H1 (cell line): ENCODE measurements around the gene KDM6A. TPM values are rescaled to one million over a fixed set of nuclear protein-coding genes. Genes with fewer than 3 reads are reported as not detected.

ENCODE experiments used
- CTCF ChIA-PET: fragments of 300-600 bp; sonication (Branson Sonifier 250); formaldehyde crosslinking; loops from one replicate; lab custom pipeline; 2021; ENCODE audit not compliant: partially characterized antibody; lab: Charles Lee
- POLR2A ChIA-PET: fragments of 300-600 bp; sonication (Branson Sonifier 250); formaldehyde crosslinking; loops from one replicate; lab custom pipeline; 2021; ENCODE audit warnings: inconsistent platforms; ENCODE audit not compliant: partially characterized antibody; lab: Charles Lee
- DNase-seq, 2 experiments: peaks; one replicate each; pipeline versions ENCODE4 v3.0.0 to v3.0.0-alpha.2; 2010 to 2022; ENCODE audit warnings: low spot score in 2 of 2, low read depth in 1 of 2, mixed read lengths in 1 of 2
- FAIRE-seq: peaks from 2 replicates; lab custom pipeline; 2011; peaks lifted over from hg19 to GRCh38; lab: Jason Lieb, UNC
- H2AFZ ChIP-seq: 2 replicates; pipeline ENCODE4 v1.8.1; 2012; ENCODE audit warnings: low read length, inconsistent platforms
- H2AK5ac ChIP-seq: 2 replicates; pipeline ENCODE4 v1.6.1; 2013; ENCODE audit warnings: low read depth, low read length
- H2BK120ac ChIP-seq: replicated peaks from 2 replicates; pipeline ENCODE3; 2013; ENCODE audit warnings: low read depth, low read length, inconsistent platforms
- H2BK12ac ChIP-seq: 2 replicates; pipeline ENCODE4 v1.6.1; 2013; ENCODE audit warnings: low read depth, low read length
- H2BK15ac ChIP-seq: 2 replicates; pipeline ENCODE4 v1.6.1; 2013; ENCODE audit warnings: low read length
- H2BK20ac ChIP-seq: 2 replicates; pipeline ENCODE4 v1.6.1; 2013; ENCODE audit warnings: low read length
- H2BK5ac ChIP-seq: 2 replicates; pipeline ENCODE4 v1.6.1; 2013; ENCODE audit warnings: low read depth, low read length
- H3K14ac ChIP-seq: 2 replicates; pipeline ENCODE4 v1.6.1; 2013; ENCODE audit warnings: inconsistent platforms; ENCODE audit not compliant: insufficient read length
- H3K18ac ChIP-seq: 2 replicates; pipeline ENCODE4 v1.6.1; 2013; ENCODE audit warnings: low read length; ENCODE audit errors: extremely low read depth
- H3K23ac ChIP-seq: 2 replicates; pipeline ENCODE4 v1.6.1; 2013; ENCODE audit warnings: inconsistent platforms; ENCODE audit not compliant: insufficient read length
- H3K23me2 ChIP-seq: 2 replicates; pipeline ENCODE4 v1.6.1; 2013; ENCODE audit warnings: low read depth, low read length
- H3K27ac ChIP-seq: 2 replicates; pipeline ENCODE4 v1.6.1; 2011; ENCODE audit warnings: low read depth, low read length, inconsistent platforms
- H3K27me3 ChIP-seq, 4 experiments: replicated peaks in 1 of 4; 1 replicate in 1 of 4; 2 replicates in 3 of 4; pipeline versions ENCODE4 v1.6.1 to v1.8.1; 2011 to 2013; ENCODE audit warnings: low read length in 3 of 4, mild to moderate bottlenecking in 3 of 4, inconsistent platforms in 2 of 4, mixed read lengths in 2 of 4, moderate library complexity in 1 of 4; ENCODE audit not compliant: control insufficient read depth in 3 of 4, insufficient read depth in 3 of 4; ENCODE audit errors: extremely low read depth in 1 of 4
- H3K36me3 ChIP-seq, 4 experiments: 2 replicates each; pipeline versions ENCODE4 v1.6.1 to v1.8.1; 2011 to 2013; ENCODE audit warnings: mild to moderate bottlenecking in 4 of 4, low read length in 3 of 4, moderate library complexity in 2 of 4, control low read depth in 1 of 4, inconsistent platforms in 1 of 4; ENCODE audit not compliant: insufficient read depth in 4 of 4, control insufficient read depth in 2 of 4
- H3K4ac ChIP-seq: replicated peaks from 2 replicates; pipeline ENCODE3; 2013; ENCODE audit warnings: low read length, low read depth, mixed read lengths, inconsistent platforms; ENCODE audit not compliant: insufficient read length
- H3K4me1 ChIP-seq, 4 experiments: replicated peaks in 1 of 4; 1 replicate in 1 of 4; 2 replicates in 3 of 4; pipeline versions ENCODE4 v1.6.1 to v1.8.1; 2011 to 2013; ENCODE audit warnings: low read length in 3 of 4, inconsistent platforms in 2 of 4, mixed read lengths in 1 of 4; ENCODE audit not compliant: insufficient read depth in 4 of 4, control insufficient read depth in 3 of 4
- H3K4me2 ChIP-seq, 2 experiments: 2 replicates each; pipeline versions ENCODE4 v1.6.1 to v1.8.1; 2011 to 2013; ENCODE audit warnings: low read depth in 2 of 2, low read length in 2 of 2, control low read depth in 1 of 2, inconsistent platforms in 1 of 2, mild to moderate bottlenecking in 1 of 2; ENCODE audit not compliant: insufficient read depth in 1 of 2
- H3K4me3 ChIP-seq, 4 experiments: fragments of 200-600, 300-600 bp in 1 of 4; sonication (generic), shearing (Covaris generic), sonication (Bioruptor Twin) in 1 of 4; 2 replicates each; pipeline versions ENCODE4 v1.5.1 to v1.8.1; 2011 to 2016; ENCODE audit warnings: low read length in 4 of 4, low read depth in 3 of 4, control low read depth in 2 of 4, inconsistent platforms in 2 of 4, mild to moderate bottlenecking in 2 of 4, mixed read lengths in 1 of 4, moderate library complexity in 1 of 4; ENCODE audit not compliant: insufficient read depth in 2 of 4; ENCODE audit errors: extremely low read depth in 1 of 4
- H3K56ac ChIP-seq: replicated peaks from 2 replicates; pipeline ENCODE3; 2013; ENCODE audit warnings: low read depth, mild to moderate bottlenecking, mixed read lengths, low read length, inconsistent platforms; ENCODE audit not compliant: insufficient read length
- H3K79me1 ChIP-seq: 2 replicates; pipeline ENCODE4 v1.6.1; 2013; ENCODE audit warnings: low read depth, low read length, control low read depth
- H3K79me2 ChIP-seq, 2 experiments: 2 replicates each; pipeline versions ENCODE4 v1.6.1 to v1.8.1; 2012 to 2013; ENCODE audit warnings: low read length in 2 of 2, mild to moderate bottlenecking in 2 of 2, inconsistent platforms in 1 of 2; ENCODE audit not compliant: insufficient read depth in 2 of 2, control insufficient read depth in 1 of 2
- H3K9ac ChIP-seq, 4 experiments: replicated peaks in 1 of 4; 1 replicate in 1 of 4; 2 replicates in 3 of 4; pipeline versions ENCODE4 v1.6.1 to v1.8.1; 2011 to 2013; ENCODE audit warnings: low read depth in 3 of 4, low read length in 3 of 4, control low read depth in 2 of 4, mild to moderate bottlenecking in 2 of 4, moderate library complexity in 2 of 4, inconsistent platforms in 1 of 4; ENCODE audit errors: extremely low read depth in 1 of 4
- H3K9me3 ChIP-seq, 2 experiments: 2 replicates each; pipeline versions ENCODE4 v1.6.1 to v1.8.1; 2012 to 2013; ENCODE audit warnings: mild to moderate bottlenecking in 2 of 2, moderate library complexity in 2 of 2, control low read depth in 1 of 2, inconsistent platforms in 1 of 2, low read depth in 1 of 2, low read length in 1 of 2, mixed read lengths in 1 of 2; ENCODE audit not compliant: insufficient read depth in 2 of 2
- H4K20me1 ChIP-seq, 2 experiments: replicated peaks in 1 of 2; 2 replicates each; pipeline versions ENCODE3 to v1.8.1; 2011 to 2013; ENCODE audit warnings: inconsistent platforms in 2 of 2, low read length in 2 of 2, mild to moderate bottlenecking in 1 of 2; ENCODE audit not compliant: insufficient read depth in 2 of 2, control insufficient read depth in 1 of 2
- H4K5ac ChIP-seq: 2 replicates; pipeline ENCODE4 v1.6.1; 2013; ENCODE audit warnings: low read length, low read depth, mixed read lengths, inconsistent platforms; ENCODE audit not compliant: insufficient read length
- H4K8ac ChIP-seq: 2 replicates; pipeline ENCODE4 v1.8.0; 2013; ENCODE audit warnings: mild to moderate bottlenecking, moderate library complexity, low read length, inconsistent platforms; ENCODE audit not compliant: insufficient read depth; ENCODE audit errors: extremely low read depth
- H4K91ac ChIP-seq: replicated peaks from 2 replicates; pipeline ENCODE3; 2013; ENCODE audit warnings: low read length, mixed read lengths, inconsistent platforms; ENCODE audit not compliant: insufficient read length
- CHD1 ChIP-seq: IDR thresholded peaks from 2 replicates; pipeline ENCODE4 v1.6.1; 2012; ENCODE audit warnings: low read depth, low read length, improper control_type of control experiment
- CTBP2 ChIP-seq: IDR thresholded peaks from 2 replicates; pipeline ENCODE4 v1.7.0; 2011; ENCODE audit warnings: borderline replicate concordance, mild to moderate bottlenecking, moderate library complexity, mixed read lengths, low read length; ENCODE audit not compliant: insufficient read depth, insufficient read length
- CTCF ChIP-seq, 3 experiments: IDR thresholded peaks; 1 replicate in 2 of 3; 2 replicates in 1 of 3; pipeline versions ENCODE4 v1.5.1 to v1.6.1; 2011; ENCODE audit warnings: low read length in 3 of 3, mild to moderate bottlenecking in 3 of 3, inconsistent platforms in 2 of 3, low read depth in 1 of 3, moderate library complexity in 1 of 3; ENCODE audit not compliant: insufficient read depth in 1 of 3; ENCODE audit errors: control extremely low read depth in 1 of 3
- GTF2F1 ChIP-seq: IDR thresholded peaks from 2 replicates; pipeline ENCODE4 v1.6.1; 2012; ENCODE audit warnings: low read depth, low read length, improper control_type of control experiment, borderline replicate concordance
- KDM4A ChIP-seq: IDR thresholded peaks from one replicate; pipeline ENCODE4 v1.7.1; 2012; ENCODE audit warnings: low read depth, mild to moderate bottlenecking, moderate library complexity, low read length, inconsistent platforms; ENCODE audit not compliant: severe bottlenecking
- KDM5A ChIP-seq: fragments of 200-600 bp; IDR thresholded peaks from 2 replicates; pipeline ENCODE4 v1.7.1; 2012; ENCODE audit warnings: mild to moderate bottlenecking, low read length, inconsistent platforms, mixed read lengths
- NRF1 ChIP-seq: IDR thresholded peaks from 2 replicates; pipeline ENCODE4 v1.6.1; 2011; ENCODE audit warnings: mild to moderate bottlenecking, low read depth, low read length, improper control_type of control experiment
- SAP30 ChIP-seq: fragments of 300-600 bp; sonication (generic); IDR thresholded peaks from 2 replicates; pipeline ENCODE4 v1.7.1; 2012; ENCODE audit warnings: low read length, moderate library complexity, mild to moderate bottlenecking, inconsistent platforms; ENCODE audit not compliant: insufficient read depth, insufficient replicate concordance
- SP4 ChIP-seq: IDR thresholded peaks from 2 replicates; pipeline ENCODE4 v1.6.1; 2012; ENCODE audit warnings: low read length, inconsistent platforms
- SUZ12 ChIP-seq: fragments of 200-600 bp; sonication (generic); IDR thresholded peaks from 2 replicates; pipeline ENCODE4 v1.6.1; 2012; ENCODE audit warnings: mild to moderate bottlenecking, inconsistent platforms, low read length, moderate library complexity, mixed read lengths
- ZNF274 ChIP-seq: IDR thresholded peaks from 2 replicates; pipeline ENCODE4 v1.7.0; 2012; ENCODE audit warnings: low read length, borderline replicate concordance; ENCODE audit errors: extremely low read depth
- WGBS, 2 experiments: shearing (Covaris generic) in 1 of 2; methylation state at CpG; one replicate each; pipeline versions ENCODE4 v1.1.6 to v1.1.7; 2013 to 2015; ENCODE audit warnings: low lambda C conversion rate in 2 of 2, mixed read lengths in 2 of 2, inconsistent platforms in 1 of 2, low coverage in 1 of 2, missing lambda C conversion rate in 1 of 2; ENCODE audit not compliant: insufficient replicate concordance in 2 of 2, insufficient coverage in 1 of 2, insufficient read length in 1 of 2; ENCODE audit errors: extremely low coverage in 1 of 2, missing lambda C conversion rate in 1 of 2; 5-methylcytosine and 5-hydroxymethylcytosine counted together
- polyA plus RNA-seq, 7 experiments: library from polyadenylated mRNA; depleted of rRNA in 3 of 7; stranded (reverse) in 5 of 7; unstranded in 2 of 7; fragments of >200 nt in 5 of 7; fragments of 200-250 nt in 2 of 7; gene quantifications; 1 replicate in 5 of 7; 2 replicates in 1 of 7; 4 replicates in 1 of 7; pipeline versions ENCODE4 v1.2.1 to v1.2.3, GENCODE V29; 2011 to 2013; ENCODE audit warnings: missing spikeins in 2 of 7, mixed read lengths in 2 of 7
- total RNA-seq: library from RNA; stranded (reverse); fragmentation: NEBNext Ultra II Directional; extraction: Animal tissue kit (Norgen Biotek cat#: 25700); gene quantifications from 2 replicates; pipeline ENCODE4 v1.2.1, GENCODE V29; 2021

Gene KDM6A
- total and polyA plus RNA-seq, 2 of the 8 experiments (the other 6 are each of a cell fraction or from before 2014, with no cell fraction given): 43.5 to 58.4 TPM

GRCh38 chrX:45128896-45129454, 256.0 kb downstream of the KDM6A start:
- H3K79me1 ChIP-seq: no peaks in the 10 kb centered on the region
- no peak overlapping the region for H4K8ac ChIP-seq
- H3K18ac ChIP-seq: no peak overlapping the region
- 95% methylated on average over 4 of the region's 4 CpGs; no CpG with 5 or more reads in 1 of the 2 experiments for WGBS, 2 experiments
- H4K20me1 ChIP-seq: no peaks in the 10 kb centered on the region
- H2BK12ac ChIP-seq: no peak overlapping the region
- no peaks in the 10 kb centered on the region for H3K27me3 ChIP-seq
- no peak overlapping the region for H2BK5ac ChIP-seq
- H2AK5ac ChIP-seq: no peak overlapping the region
- no peak overlapping the region for H4K91ac ChIP-seq
- H3K79me2 ChIP-seq: no peaks in the 10 kb centered on the region
- H3K14ac ChIP-seq: no peak overlapping the region
- DNase-seq: no peak
- H3K23ac ChIP-seq: no peak overlapping the region
- H2BK15ac ChIP-seq: no peak overlapping the region
- ChIA-PET POLR2A (no interaction called here), CTCF (interaction anchor here (1.6 kb wide), 1 partner anchor 58 kb away, joined by 5 read pairs; no protein-coding TSS in a partner anchor)
- no peak overlapping the region for H2BK20ac ChIP-seq
- no peak overlapping the region for H3K4me2 ChIP-seq
- H3K9me3 ChIP-seq: no peaks in the 10 kb centered on the region
- no peaks in the 10 kb centered on the region for H3K36me3 ChIP-seq
- no peaks in the 10 kb centered on the region for H3K4me1 ChIP-seq
- no peak overlapping the region for H3K9ac ChIP-seq
- H3K23me2 ChIP-seq: no peaks in the 10 kb centered on the region
- no peak overlapping the region for H3K56ac ChIP-seq
- H4K5ac ChIP-seq: no peak overlapping the region
- H2AFZ ChIP-seq: no peak overlapping the region
- FAIRE-seq: no peak
- no peak overlapping the region for H2BK120ac ChIP-seq
- no peak overlapping the region for H3K27ac ChIP-seq
- H3K4me3 ChIP-seq: no peak overlapping the region
- no peak overlapping the region for H3K4ac ChIP-seq
- TF ChIP-seq SP4 (no peak), SAP30 (no peak), CHD1 (no peak), ZNF274 (no peak), KDM4A (no peak), KDM5A (no peak), CTCF (IDR thresholded peaks at IDR 0.05; ENCODE audit: control extremely low read depth in 1 of 3, insufficient read depth in 1 of 3, low read depth in 1 of 3, low read length in 3 of 3) (no peak), CTBP2 (no peak), NRF1 (no peak), GTF2F1 (no peak), SUZ12 (no peak)
